Measurements from ENCODE around the gene MPDZ.

DNA sequence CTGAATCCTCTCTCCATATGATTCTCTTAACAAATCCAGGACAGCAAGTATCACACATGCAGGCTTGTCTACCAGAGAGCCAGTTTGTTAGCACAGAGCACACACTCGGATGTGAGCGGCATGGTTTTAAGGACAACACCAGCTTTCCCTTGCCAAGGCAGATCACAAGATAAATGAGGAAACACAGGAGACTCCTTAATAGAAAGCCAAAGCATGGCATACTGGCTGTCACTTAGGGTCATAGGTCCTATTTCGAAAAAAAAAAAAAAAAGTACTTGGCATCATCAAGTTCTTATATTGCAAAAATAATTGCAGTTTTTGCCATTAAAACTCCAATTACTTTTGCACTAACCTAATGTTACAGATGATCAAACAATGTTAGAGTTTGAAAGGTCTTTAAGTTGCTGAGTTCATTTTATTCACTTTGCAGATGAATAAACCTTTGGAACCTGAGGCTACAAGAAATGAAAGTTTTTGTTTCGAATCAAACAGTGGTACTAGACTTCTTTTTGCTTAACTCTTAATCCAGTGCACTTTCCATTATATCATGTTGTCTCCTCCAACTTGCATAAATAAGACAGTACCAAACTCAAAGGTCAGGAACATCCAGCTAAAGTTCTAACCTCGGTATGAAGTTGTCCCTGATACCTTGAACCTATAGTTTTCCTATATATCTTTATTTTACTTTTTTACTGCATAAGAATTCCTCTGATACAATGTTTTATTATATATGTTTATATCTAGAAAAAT is 138.5 kb downstream of the MPDZ start:
- TF ChIP-seq EZH2 (IDR thresholded peaks at IDR 0.05) (no peak), CTCF (IDR thresholded peaks at IDR 0.05) (no peak)

Data from neural progenitor cell (in vitro differentiated cells).